PC-9 (cell line): ENCODE results near the gene DOCK11.

Experiments
- EZH2 ChIP-seq: fragments of 200-600 bp; sonication (generic); IDR thresholded peaks from 2 replicates; pipeline ENCODE4 v1.8.0; 2017; ENCODE audit warnings: antibody characterized with exemption, low read depth
- TF ChIP-seq, protein P1 (sequence below): fragments of 200-600 bp; sonication (generic); conservative IDR thresholded peaks from 2 replicates; pipeline ENCODE4 v1.6.1; 2017; ENCODE audit warnings: mixed run types, antibody characterized with exemption, mild to moderate bottlenecking, moderate library complexity

DNA sequence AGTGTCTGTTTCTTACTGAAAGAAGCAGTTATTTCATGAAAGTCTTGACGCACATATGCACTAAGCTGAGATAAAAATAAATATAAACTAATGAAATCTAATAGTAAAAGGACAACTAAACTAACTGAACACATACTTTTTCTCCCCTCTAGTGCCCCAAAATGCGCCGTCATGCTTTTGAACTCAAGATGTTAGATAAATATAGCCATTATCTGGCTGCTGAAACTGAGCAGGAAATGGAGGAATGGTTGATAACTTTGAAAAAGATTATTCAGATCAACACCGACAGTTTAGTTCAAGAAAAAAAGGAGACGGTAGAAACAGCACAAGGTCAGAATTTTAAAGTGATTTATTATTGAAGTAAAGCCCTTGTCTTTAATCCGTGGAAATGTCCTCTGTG lies 70.2 kb downstream of the DOCK11 start:
- TF ChIP-seq, protein P1, sequence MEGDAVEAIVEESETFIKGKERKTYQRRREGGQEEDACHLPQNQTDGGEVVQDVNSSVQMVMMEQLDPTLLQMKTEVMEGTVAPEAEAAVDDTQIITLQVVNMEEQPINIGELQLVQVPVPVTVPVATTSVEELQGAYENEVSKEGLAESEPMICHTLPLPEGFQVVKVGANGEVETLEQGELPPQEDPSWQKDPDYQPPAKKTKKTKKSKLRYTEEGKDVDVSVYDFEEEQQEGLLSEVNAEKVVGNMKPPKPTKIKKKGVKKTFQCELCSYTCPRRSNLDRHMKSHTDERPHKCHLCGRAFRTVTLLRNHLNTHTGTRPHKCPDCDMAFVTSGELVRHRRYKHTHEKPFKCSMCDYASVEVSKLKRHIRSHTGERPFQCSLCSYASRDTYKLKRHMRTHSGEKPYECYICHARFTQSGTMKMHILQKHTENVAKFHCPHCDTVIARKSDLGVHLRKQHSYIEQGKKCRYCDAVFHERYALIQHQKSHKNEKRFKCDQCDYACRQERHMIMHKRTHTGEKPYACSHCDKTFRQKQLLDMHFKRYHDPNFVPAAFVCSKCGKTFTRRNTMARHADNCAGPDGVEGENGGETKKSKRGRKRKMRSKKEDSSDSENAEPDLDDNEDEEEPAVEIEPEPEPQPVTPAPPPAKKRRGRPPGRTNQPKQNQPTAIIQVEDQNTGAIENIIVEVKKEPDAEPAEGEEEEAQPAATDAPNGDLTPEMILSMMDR, result no peak
- TF ChIP-seq EZH2, result no peak
